Caki2 (cell line): Measurements from ENCODE around the gene GUCA1A. TPM values are rescaled to one million over a fixed set of nuclear protein-coding genes. Genes with fewer than 3 reads are reported as not detected.
"Not testable (repeated sequence)": the region's sequence is repeated elsewhere in the genome, so short reads cannot be mapped to it uniquely, and the experiment has no call there.

ENCODE experiments used
- DNase-seq: peaks from one replicate; pipeline ENCODE4 v3.0.0-alpha.2; 2015; ENCODE audit warnings: low read depth
- in situ Hi-C: cut with HindIII; loops from 2 replicates; pipeline ENCODE4 v1.10.0; 2016; ENCODE audit warnings: low sequenced_read_pairs, low pct_unique_long_range_greater_than_20kb, mixed read lengths
- total RNA-seq: library from RNA; depleted of rRNA; stranded (reverse); fragments of >200 nt; shearing (Covaris generic); gene quantifications from 2 replicates; pipeline ENCODE4 v1.2.3, GENCODE V29; 2014; ENCODE audit warnings: low replicate concordance

GUCA1A gene
- total RNA-seq, 1 experiment from 2014 or later, result not detected

GRCh38 chr6:42165016-42165415 is 8.1 kb upstream of the GUCA1A start:
- in situ Hi-C loops, result no loop called here
- DNase-seq, result no peak

GRCh38 chr6:42166444-42167141 is 6.6 kb upstream of the GUCA1A start:
- in situ Hi-C loops, result no loop called here
- DNase-seq, result peak; percentile 84

- no peak for DNase-seq
- in situ Hi-C loops, result no loop called here
These were observed 4.5 kb upstream of the GUCA1A start for GRCh38 chr6:42168650-42169049.

GRCh38 chr6:42169780-42170179 is 3.4 kb upstream of the GUCA1A start:
- DNase-seq, in situ Hi-C loops: not testable (repeated sequence)

GRCh38 chr6:42171813-42172581 is 1.2 kb upstream of the GUCA1A start:
- DNase-seq, result no peak
- in situ Hi-C loops, result no loop called here

GRCh38 chr6:42175860-42176259 is 2.7 kb downstream of the GUCA1A start:
- no peak for DNase-seq
- in situ Hi-C loops, result no loop called here

- DNase-seq, result no peak
- in situ Hi-C loops, result no loop called here
These were observed 3.8 kb downstream of the GUCA1A start for GRCh38 chr6:42176981-42177380.

- in situ Hi-C loops, result no loop called here
- no peak for DNase-seq
These were observed 4.6 kb downstream of the GUCA1A start for GRCh38 chr6:42177514-42178364.

GRCh38 chr6:42179261-42179944 is 6.2 kb downstream of the GUCA1A start:
- DNase-seq, result no peak
- in situ Hi-C loops, result no loop called here

- in situ Hi-C loops, result no loop called here
- DNase-seq, result no peak
These were observed 6.8 kb downstream of the GUCA1A start for GRCh38 chr6:42179945-42180313.

- in situ Hi-C loops, result no loop called here
- DNase-seq, result no peak
These were observed 8.9 kb downstream of the GUCA1A start for GRCh38 chr6:42182101-42182500.

- in situ Hi-C loops, result no loop called here
- DNase-seq, result no peak
These were observed 11.3 kb downstream of the GUCA1A start for GRCh38 chr6:42184475-42184874.

GRCh38 chr6:42185597-42185996 is 12.4 kb downstream of the GUCA1A start:
- in situ Hi-C loops, result no loop called here

GRCh38 chr6:42188406-42188805 is 15.2 kb downstream of the GUCA1A start:
- in situ Hi-C loops, result no loop called here
- DNase-seq, result no peak

More at GRCh38 chr6:42185597-42185996, 12.4 kb downstream of the GUCA1A start:
- no peak for DNase-seq

GRCh38 chr6:42190554-42191183 is 17.5 kb downstream of the GUCA1A start:
- in situ Hi-C loops, result no loop called here
- no peak for DNase-seq

GRCh38 chr6:42192385-42192784 is 19.2 kb downstream of the GUCA1A start:
- in situ Hi-C loops, result not testable (repeated sequence)
- DNase-seq, result peak; percentile 60

GRCh38 chr6:42193491-42193894 is 20.3 kb downstream of the GUCA1A start:
- peak; percentile 76 for DNase-seq
- in situ Hi-C loops, result no loop called here

- DNase-seq, result no peak
- in situ Hi-C loops, result no loop called here
These were observed 20.9 kb downstream of the GUCA1A start for GRCh38 chr6:42194056-42194455.
